Adrenal gland (tissue), 12 donors: ENCODE measurements around the gene TCP10L. TPM values are rescaled to one million over a fixed set of nuclear protein-coding genes. Genes with fewer than 3 reads are reported as not detected.

ENCODE experiments used
- DNase-seq, 7 donors: peaks; one replicate each; pipeline ENCODE4 v3.0.0-alpha.2; 2019 to 2020
- H3K27ac ChIP-seq, 5 donors: fragments of 200-600 bp; sonication (generic) in 4 of 5; 1 replicate in 3 of 5; 2 replicates in 2 of 5; pipeline versions ENCODE4 v1.5.1 to v1.8.0; 2016 to 2020; ENCODE audit warnings: mild to moderate bottlenecking in 1 of 5
- H3K27me3 ChIP-seq: fragments of 200-600 bp; 2 replicates; pipeline ENCODE4 v1.8.0; 2021
- H3K36me3 ChIP-seq, 2 donors: fragments of 200-600 bp; replicated peaks in 1 of 2; 1 replicate in 1 of 2; 2 replicates in 1 of 2; pipeline versions ENCODE4 v1.5.1 to v1.8.0; 2018 to 2022
- H3K4me1 ChIP-seq, 2 donors: fragments of 200-600 bp; replicated peaks in 1 of 2; 1 replicate in 1 of 2; 2 replicates in 1 of 2; pipeline versions ENCODE4 v1.5.1 to v1.8.0; 2018 to 2021
- H3K4me3 ChIP-seq, 4 donors: fragments of 200-600 bp; sonication (generic) in 3 of 4; one replicate each; pipeline ENCODE4 v1.5.1; 2016 to 2018
- H3K9me3 ChIP-seq, 3 donors: fragments of 200-600 bp; sonication (generic) in 1 of 3; replicated peaks in 1 of 3; 1 replicate in 2 of 3; 2 replicates in 1 of 3; pipeline versions ENCODE4 v1.5.1 to v1.8.0; 2016 to 2021
- POLR2A ChIP-seq, 2 donors: fragments of 450-650 bp; IDR thresholded peaks; one replicate each; pipeline ENCODE4 v1.6.1; 2017; ENCODE audit warnings: antibody characterized with exemption in 2 of 2, mild to moderate bottlenecking in 2 of 2, moderate library complexity in 1 of 2
- WGBS, 4 donors: extraction: QIAGEN DNeasy Blood & Tissue Kit in 2 of 4; methylation state at CpG; one replicate each; pipeline versions ENCODE4 v1.1.5 to v1.1.7; 2013 to 2017; 5-methylcytosine and 5-hydroxymethylcytosine counted together
- intact Hi-C, 2 donors: fragments of 100-400 bp; cut with DNase I; formaldehyde crosslinking; loops; one replicate each; pipeline versions ENCODE4 v1.14.1 to v1.15.0; 2022 to 2023
- polyA plus RNA-seq, 3 donors: library from polyadenylated mRNA; stranded (reverse); fragments of 200-250 nt in 2 of 3; fragments of 350-450 nt in 1 of 3; fragmentation: Illumina TruSeq in 1 of 3; extraction: RNeasy Lipid Tissue Mini Kit (QIAGEN cat#74804) in 1 of 3; gene quantifications; one replicate each; pipeline ENCODE4 v1.2.3, GENCODE V29; 2013 to 2014
- total RNA-seq, 9 donors: library from RNA; depleted of rRNA in 4 of 9; stranded (reverse); fragments of >200 nt in 4 of 9; fragments of 120-200 nt in 1 of 9; fragmentation: NEBNext Ultra II Directional in 1 of 9; extraction: Animal tissue kit (Norgen Biotek cat#: 25700) in 1 of 9; gene quantifications; one replicate each; pipeline versions ENCODE4 v1.1.0 to v1.2.4, GENCODE V29; 2013 to 2023
- TF ChIP-seq, protein P1 (sequence below), 6 experiments: fragments of 450-650 bp in 4 of 6; fragments of 200-600 bp in 2 of 6; sonication (generic) in 1 of 6; IDR thresholded peaks; 1 replicate in 5 of 6; 2 replicates in 1 of 6; pipeline versions ENCODE4 v1.5.1 to v1.8.0; 2016 to 2021; ENCODE audit warnings: antibody characterized with exemption in 6 of 6, mild to moderate bottlenecking in 2 of 6, moderate library complexity in 1 of 6
- donor health status: healthy with polysubstance abuse.
- donor health status: Bipolar disorder and iron deficiency.
- donor health status: DM: yes; HTN: yes; CAD: no.
- donor health status: DM: no; HTN: no; CAD: no.
- donor health status: DM: no; HTN: no; CAD: no.
- donor health status: DM: yes; HTN: yes; CAD: no.

TCP10L gene
- total and polyA plus RNA-seq, 12 donors = 0.28 to 3.0 (median 0.82) TPM; not detected in 2

DNA sequence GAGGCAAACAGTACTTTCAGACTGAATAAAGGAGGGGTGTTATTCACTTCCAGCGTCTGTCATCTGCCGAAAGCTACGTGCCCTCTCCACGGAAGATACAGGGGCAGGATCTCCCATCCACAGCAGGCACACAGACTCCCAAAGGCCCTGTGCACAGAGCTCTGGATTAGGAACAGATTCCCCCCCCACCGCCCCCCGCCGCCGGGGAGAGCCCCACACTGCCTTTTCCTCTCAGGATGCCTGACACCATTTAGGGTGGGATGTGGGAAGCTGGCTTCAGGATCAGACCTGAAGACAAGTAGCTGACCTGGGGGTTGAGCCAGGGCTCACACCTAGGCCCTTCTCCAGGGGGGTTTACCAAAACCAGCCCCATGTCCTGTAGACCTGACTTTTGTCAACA lies 8.4 kb upstream of the TCP10L start:
- intact Hi-C loops = loop anchor here in 1 of 2 donors (10.0 kb wide), 1 partner anchor 189 kb away; no protein-coding TSS in a partner anchor
- H3K36me3 ChIP-seq = peaks cover 0 to 6% of the 10 kb centered on the region in 2 donors
- 57 to 81% (median 79%) methylated on average over 1 to 8 of the region's 8 CpGs for WGBS, 4 donors
- no peaks in the 10 kb centered on the region for H3K4me1 ChIP-seq
- no peak overlapping the region for H3K27ac ChIP-seq
- H3K27me3 ChIP-seq = no peaks in the 10 kb centered on the region
- TF ChIP-seq, protein P1, sequence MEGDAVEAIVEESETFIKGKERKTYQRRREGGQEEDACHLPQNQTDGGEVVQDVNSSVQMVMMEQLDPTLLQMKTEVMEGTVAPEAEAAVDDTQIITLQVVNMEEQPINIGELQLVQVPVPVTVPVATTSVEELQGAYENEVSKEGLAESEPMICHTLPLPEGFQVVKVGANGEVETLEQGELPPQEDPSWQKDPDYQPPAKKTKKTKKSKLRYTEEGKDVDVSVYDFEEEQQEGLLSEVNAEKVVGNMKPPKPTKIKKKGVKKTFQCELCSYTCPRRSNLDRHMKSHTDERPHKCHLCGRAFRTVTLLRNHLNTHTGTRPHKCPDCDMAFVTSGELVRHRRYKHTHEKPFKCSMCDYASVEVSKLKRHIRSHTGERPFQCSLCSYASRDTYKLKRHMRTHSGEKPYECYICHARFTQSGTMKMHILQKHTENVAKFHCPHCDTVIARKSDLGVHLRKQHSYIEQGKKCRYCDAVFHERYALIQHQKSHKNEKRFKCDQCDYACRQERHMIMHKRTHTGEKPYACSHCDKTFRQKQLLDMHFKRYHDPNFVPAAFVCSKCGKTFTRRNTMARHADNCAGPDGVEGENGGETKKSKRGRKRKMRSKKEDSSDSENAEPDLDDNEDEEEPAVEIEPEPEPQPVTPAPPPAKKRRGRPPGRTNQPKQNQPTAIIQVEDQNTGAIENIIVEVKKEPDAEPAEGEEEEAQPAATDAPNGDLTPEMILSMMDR (IDR thresholded peaks at IDR 0.05) = no peak
- no peak overlapping the region for H3K4me3 ChIP-seq
- no peak for DNase-seq
- no peaks in the 10 kb centered on the region for H3K9me3 ChIP-seq

DNA sequence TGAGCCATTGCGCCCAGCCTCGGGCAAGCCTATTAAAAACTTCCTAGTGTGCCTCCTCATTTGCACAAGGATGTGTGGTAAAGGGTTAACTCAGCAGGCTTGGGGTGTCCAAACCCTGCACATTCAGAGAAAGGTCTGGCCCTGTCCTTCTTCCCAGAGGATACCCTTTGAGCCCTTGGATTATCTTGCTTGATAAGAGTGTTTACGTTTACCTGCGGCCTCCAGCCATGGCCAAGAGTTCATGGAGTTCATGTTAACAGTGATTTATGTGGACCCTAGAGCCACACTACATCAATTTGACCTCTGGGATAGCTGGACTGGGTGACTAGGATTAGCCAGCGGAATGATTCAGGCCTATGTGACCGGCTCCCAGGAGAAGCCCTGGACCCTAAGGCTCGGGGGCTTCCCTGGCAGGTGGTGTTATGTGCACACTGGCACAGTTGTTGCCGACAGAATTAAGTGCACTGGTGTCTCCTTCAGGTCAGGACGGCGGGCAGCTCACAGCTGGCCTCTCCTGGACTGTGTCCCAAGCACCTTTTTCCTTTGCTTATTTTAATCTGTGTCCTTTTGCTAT lies 7.7 kb upstream of the TCP10L start:
- 45 to 60% (median 56%) methylated on average over 9 to 10 of the region's 10 CpGs for WGBS, 4 donors
- intact Hi-C loops = loop anchor here in 1 of 2 donors (10.0 kb wide), 1 partner anchor 188 kb away; no protein-coding TSS in a partner anchor
- Histone ChIP-seq H3K4me1 (no peaks in the 10 kb centered on the region), H3K4me3 (no peak overlapping the region), H3K27me3 (no peaks in the 10 kb centered on the region), H3K27ac (no peak overlapping the region), H3K36me3 (peaks cover 0 to 3% of the 10 kb centered on the region in 2 donors), H3K9me3 (no peaks in the 10 kb centered on the region)
- no peak for TF ChIP-seq POLR2A (IDR thresholded peaks at IDR 0.05)
- TF ChIP-seq, protein P1 (IDR thresholded peaks at IDR 0.05) = no peak
- no peak for DNase-seq

DNA sequence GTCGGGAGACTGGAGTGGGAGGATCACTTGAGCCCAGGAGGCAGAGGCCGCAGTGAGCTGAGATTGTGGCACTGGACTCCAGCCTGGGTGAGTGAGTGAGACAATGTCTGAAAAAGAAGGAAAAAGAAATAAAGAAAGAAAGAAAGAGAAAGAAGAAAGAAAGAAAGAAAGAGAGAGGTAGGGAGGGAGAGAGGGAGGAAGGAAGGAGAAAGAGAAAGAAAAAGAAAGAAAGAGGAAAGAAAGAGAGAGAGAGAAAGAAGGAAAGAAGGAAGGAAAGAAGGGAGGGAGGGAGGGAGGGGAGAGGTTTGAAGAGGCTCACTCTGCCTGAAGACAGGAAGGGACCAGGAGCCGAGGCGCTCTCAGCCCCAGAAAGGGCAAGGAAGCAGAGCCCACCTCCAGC lies 4.8 kb upstream of the TCP10L start:
- no peak overlapping the region for H3K4me3 ChIP-seq
- no peak for DNase-seq
- no peaks in the 10 kb centered on the region for H3K36me3 ChIP-seq
- 74 to 90% (median 82%) methylated on average over 4 of the region's 4 CpGs for WGBS, 4 donors
- H3K27ac ChIP-seq = no peak overlapping the region
- no peaks in the 10 kb centered on the region for H3K4me1 ChIP-seq
- TF ChIP-seq, protein P1 (IDR thresholded peaks at IDR 0.05) = no peak
- no peak for TF ChIP-seq POLR2A (IDR thresholded peaks at IDR 0.05)
- no peaks in the 10 kb centered on the region for H3K27me3 ChIP-seq
- intact Hi-C loops = loop anchor here in 1 of 2 donors (10.0 kb wide), 1 partner anchor 185 kb away; no protein-coding TSS in a partner anchor
- no peaks in the 10 kb centered on the region for H3K9me3 ChIP-seq

DNA sequence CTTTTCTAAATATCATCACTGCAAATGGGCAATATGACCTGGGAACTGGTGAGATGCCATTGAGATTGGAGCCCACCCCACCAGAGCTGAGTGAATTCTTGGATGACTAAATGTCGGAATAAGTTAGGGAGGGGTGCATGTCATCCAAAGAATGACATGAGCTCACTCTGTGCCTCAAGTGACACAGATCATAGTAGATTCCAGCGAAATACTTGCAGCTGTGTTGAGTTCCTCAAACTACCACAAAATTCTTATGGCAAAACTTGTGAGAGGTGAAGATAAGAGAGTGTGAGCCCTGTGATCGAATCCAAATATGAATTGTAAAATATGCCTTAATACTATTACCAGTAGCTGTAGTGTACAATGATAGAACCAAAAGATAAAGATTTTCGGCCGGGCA lies 2.3 kb upstream of the TCP10L start:
- no peaks in the 10 kb centered on the region for H3K4me1 ChIP-seq
- 87 to 96% (median 93%) methylated on average over 5 of the region's 5 CpGs for WGBS, 4 donors
- H3K27ac ChIP-seq = no peak overlapping the region
- no peaks in the 10 kb centered on the region for H3K36me3 ChIP-seq
- H3K9me3 ChIP-seq = no peaks in the 10 kb centered on the region
- DNase-seq = no peak
- no peak for TF ChIP-seq POLR2A (IDR thresholded peaks at IDR 0.05)
- TF ChIP-seq, protein P1 (IDR thresholded peaks at IDR 0.05) = no peak
- no peaks in the 10 kb centered on the region for H3K27me3 ChIP-seq
- H3K4me3 ChIP-seq = no peak overlapping the region
- intact Hi-C loops = no loop called here
